Activated CD4-positive, alpha-beta T cell treated with anti-CD3 and anti-CD28 coated beads, Interleukin-2, amount 50 U/mL, for 4 hours (primary cell): Measurements from ENCODE around the gene NPAS3.

Experiments used
- DNase-seq, 2 experiments: peaks; one replicate each; pipeline ENCODE4 v3.0.0-alpha.2; 2020

NPAS3 gene

DNA sequence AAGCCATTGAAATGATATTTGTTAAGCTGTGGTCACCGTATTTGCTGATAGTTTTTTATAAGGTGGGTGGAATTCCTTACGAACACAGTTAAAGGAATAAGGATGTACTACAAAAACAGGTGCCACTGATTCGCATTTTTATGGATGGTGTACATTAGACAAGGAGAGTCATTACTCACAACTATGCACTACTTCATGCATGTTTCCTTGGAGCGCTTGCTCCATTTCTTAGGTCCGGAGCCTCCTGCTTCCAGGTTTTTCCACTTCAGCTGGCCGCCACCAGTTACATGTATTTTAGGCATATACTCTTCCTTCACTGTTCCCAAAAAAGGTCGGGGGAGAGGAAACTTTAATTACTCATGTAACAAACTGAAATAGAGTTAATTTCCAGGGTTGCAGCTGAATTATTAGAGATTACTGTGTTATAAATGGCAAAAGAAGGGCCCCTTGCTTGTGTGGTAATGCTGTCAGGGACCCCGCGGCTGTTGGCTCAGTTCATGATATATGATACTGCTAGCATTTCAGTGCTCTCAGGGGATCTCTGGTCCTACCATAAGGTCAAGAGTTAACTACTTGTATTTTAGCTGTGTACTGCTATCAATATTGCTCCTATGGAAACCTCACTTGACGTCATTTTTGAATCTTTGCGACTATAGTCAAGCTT lies 454.7 kb downstream of the NPAS3 start:
- no peak for DNase-seq

GRCh38 chr14:33393895-33394368 lies 455.3 kb downstream of the NPAS3 start:
- DNase-seq: no peak

GRCh38 chr14:33401311-33401710 lies 462.6 kb downstream of the NPAS3 start:
- DNase-seq: no peak

- DNase-seq: no peak
Measured at GRCh38 chr14:33402604-33403003, 463.9 kb downstream of the NPAS3 start.

- no peak for DNase-seq
Measured at GRCh38 chr14:33404054-33404453, 465.4 kb downstream of the NPAS3 start.

DNA sequence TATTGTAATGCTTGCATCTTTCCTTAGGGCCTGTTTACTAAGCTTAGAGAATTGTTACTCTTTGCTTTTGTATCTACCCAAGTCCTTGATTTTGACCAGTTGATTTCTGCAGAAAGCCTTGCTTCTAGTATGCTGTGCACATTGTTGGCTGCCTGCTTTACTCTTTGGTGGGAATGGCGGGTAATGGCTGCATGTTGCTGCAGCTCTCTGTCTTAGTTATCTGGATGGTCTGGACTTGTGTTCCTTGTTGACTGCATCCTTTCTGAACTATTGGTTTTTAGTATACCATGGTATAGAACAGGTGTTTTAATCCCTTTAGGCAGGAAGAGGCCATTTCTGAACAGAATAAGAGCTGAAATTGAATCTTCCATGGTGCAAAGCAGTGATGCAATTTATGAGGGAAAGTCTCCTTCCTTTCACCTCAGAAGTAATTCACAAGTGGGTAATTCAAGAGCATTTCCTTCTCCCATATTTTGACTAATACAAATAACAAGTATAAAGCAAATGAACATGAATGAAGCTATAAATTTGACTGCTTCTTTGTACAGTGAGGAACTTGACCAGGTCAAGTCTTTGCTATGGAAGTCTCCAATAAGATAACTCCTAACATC lies 466.4 kb downstream of the NPAS3 start:
- DNase-seq: no peak

DNA sequence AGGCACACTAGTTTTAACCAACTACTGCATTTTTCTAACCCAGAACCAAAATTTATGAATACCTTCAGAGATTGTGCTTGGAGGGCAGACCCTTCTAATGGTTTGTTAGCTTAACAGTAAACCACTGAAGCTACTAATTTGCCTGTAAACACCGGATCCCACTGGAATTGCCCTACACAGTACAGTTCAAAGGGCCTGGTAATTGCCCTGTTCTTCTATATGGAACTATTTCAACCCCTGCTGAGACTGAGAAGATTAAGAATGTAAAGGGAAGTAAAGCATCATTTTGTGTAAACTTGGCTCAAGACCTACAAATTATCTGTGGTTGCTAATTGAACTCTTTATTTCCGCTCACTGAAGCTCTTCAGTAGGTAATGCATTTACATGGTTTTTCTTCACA lies 468.1 kb downstream of the NPAS3 start:
- no peak for DNase-seq

DNA sequence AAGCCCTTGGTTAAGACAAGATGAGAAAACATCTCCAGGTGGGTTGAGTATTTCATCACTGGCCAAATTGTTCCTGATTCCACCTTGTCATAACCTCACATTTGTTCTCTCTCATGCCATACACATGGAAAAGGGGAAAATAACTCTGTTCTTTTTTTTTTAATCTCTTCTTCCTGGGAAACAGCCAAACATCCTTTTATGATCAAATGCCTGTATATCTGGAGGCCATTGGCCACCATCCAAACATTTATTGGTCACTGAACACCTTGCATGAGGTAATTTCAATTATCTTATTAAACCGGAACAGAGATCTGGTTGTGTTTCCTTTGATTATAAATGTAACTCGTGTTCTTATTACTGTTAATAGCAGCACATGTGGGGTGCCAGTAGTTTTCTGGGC lies 469.6 kb downstream of the NPAS3 start:
- no peak for DNase-seq

GRCh38 chr14:33412450-33412849 lies 473.8 kb downstream of the NPAS3 start:
- DNase-seq: no peak

DNA sequence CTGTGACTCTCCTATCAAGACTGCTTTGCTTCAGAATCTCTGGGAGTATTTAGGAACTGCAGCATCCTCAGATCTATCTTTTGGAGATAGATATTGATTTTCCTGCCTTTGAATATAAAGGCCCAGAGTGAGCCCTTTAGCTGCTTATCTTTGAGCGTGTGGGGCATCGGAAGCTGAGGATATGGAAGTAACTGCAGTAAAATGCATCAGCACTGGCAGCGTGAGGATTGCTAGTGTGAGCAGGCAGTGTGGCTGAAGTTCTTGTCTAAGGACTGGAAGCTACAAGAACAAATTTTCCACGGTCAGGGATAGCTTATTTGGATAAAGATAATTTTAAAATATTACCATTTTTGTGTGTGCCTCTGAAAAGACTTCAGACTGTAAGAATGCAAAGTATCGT lies 474.7 kb downstream of the NPAS3 start:
- DNase-seq: no peak

DNA sequence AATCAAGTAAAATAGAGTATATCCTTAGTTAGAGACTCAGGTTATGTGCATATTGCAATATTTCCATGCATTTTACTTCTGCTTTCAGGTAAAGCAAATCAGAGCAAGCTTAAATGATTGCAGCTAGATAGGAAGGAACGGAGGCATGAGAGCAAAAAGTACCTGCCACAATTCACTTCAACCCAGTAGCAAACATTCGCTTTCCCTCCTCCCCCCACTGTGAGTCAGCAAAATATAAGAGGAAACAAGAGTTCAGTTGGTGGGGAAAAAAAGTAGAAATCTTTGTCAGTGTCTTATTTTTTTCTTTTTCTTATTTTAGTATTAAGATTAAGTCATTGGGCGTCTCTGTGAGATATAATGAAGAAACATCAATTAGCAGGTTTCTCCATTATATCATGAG lies 475.4 kb downstream of the NPAS3 start:
- no peak for DNase-seq

DNA sequence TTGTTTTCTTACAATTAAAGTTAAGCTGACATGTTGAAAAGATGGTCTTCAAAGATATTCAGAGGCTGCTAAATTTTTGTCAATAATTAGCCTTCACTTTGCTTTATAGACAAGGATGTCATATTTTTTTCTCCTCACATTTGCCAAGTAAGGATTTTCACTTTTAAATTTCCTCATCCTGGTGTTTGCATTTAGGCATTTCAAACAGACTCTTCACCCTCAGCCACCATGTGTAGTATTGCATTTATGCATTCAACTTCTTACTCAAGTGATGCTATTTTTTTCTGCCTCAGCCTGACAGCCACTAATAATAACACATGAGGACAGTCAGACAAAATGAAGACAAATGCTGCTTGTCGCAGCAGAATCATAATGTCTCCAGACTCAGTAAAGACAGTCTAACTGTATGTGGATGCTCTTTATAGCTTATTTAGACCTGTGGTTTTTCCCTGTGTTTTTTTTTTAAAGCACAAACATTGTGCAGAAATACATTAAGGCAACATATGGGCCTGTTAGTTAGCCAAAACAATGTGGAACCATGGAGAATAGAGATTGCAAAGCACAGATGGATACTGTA lies 481.5 kb downstream of the NPAS3 start:
- no peak for DNase-seq

- DNase-seq: no peak
Measured at GRCh38 chr14:33430414-33431035, 491.8 kb downstream of the NPAS3 start.

DNA sequence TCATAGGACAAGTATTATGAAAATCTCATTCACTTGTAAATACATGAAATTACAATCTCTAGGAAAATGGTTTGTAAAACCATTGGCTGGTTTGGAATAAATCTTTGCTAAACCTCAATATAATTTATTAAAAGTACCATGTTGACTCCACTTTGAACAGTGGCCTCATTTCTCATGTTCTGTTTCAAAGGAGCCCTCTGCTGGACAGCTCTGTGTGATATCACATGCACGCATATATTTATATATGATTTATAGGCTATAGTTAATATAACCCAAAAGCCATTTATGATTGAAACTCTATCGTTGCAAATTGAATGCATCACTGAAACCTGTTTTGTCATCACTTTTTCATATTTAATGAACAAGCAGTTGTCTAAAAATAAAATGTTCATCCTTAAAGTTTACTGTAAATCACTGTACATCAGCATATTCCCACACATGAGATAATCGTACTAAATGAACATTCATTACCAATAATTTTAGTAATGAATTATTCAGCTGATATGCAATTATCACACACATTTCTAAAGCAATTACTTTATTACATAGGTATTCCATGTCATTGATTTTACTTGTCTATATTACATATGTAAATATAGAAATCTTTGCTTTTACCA lies 493.8 kb downstream of the NPAS3 start:
- no peak for DNase-seq

DNA sequence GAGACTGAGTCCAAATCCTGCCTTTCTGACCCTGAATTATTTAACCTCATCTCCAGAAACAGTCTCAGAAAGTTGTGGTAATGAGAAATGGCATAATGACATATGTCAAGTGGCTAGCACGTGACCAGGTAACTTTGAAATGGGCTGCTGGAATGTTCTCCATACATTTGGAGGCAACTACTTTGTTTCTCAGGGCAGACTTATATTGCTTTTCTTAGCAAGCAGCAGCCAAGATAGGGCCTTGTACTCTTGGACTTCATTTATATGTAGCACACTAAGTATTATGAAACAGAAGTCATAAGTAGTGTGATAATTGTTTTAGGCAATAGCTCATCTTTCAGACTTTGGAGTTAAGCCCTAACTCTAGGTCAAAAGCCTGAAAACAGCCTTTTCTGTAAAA lies 494.7 kb downstream of the NPAS3 start:
- no peak for DNase-seq

- DNase-seq: no peak
Measured at GRCh38 chr14:33435911-33436689, 497.4 kb downstream of the NPAS3 start.

DNA sequence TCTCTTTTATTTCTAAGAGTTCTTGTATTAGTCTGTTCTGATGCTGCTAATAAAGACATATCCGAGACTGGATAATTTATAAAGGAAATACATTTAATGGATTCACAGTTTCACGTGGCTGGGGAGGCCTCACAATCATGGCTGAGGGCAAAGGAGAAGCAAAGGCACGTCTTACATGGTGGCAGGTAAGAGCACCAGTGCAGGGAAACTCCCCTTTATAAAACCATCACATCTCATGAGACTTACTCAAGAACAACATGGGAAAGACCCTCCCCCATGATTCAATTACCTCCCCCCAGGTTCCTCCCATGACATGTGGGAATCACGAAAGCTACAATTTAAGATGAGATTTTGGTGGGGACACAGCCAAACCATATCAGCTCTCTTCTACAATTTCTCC lies 503.0 kb downstream of the NPAS3 start:
- DNase-seq: no peak

GRCh38 chr14:33444136-33444535 lies 505.5 kb downstream of the NPAS3 start:
- no peak for DNase-seq

DNA sequence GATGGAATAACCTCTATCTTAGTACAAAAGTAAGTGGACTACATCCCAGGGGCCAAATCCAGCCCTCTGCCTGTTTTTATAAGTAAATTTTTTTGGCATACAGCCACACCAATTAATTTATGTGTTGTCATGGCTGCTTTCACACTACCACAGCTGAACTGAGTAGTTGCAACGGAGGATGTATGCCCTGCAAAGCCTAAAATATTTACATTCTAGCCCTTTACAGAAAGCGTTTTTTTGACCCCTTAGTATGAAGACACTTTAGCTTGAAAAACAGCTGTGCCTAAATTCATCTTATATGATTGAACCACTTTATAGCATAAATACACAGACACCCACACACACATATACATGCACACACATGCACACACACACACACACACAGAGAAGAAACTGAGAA lies 510.6 kb downstream of the NPAS3 start:
- DNase-seq: no peak

- no peak for DNase-seq
Measured at GRCh38 chr14:33449703-33450395, 511.2 kb downstream of the NPAS3 start.

- DNase-seq: no peak
Measured at GRCh38 chr14:33450416-33450815, 511.7 kb downstream of the NPAS3 start.

- no peak for DNase-seq
Measured at GRCh38 chr14:33451211-33451610, 512.5 kb downstream of the NPAS3 start.
